Uterine smooth muscle cell (primary cell): ENCODE data around the gene KANSL3. TPM values are rescaled to one million over a fixed set of nuclear protein-coding genes. Genes with fewer than 3 reads are reported as not detected.

Experiments
- total RNA-seq: library from RNA; depleted of rRNA; stranded (reverse); fragments of >200 nt; gene quantifications from 2 replicates; pipeline ENCODE4 v1.2.3, GENCODE V29; 2014

The KANSL3 gene
- total RNA-seq = 47.0 and 47.5 TPM in 2 replicates

GRCh38 chr2:96638144-96639121 is at the start of gene KANSL3:
Gene KANSL3, minus strand, starts transcription at chr2:96638312. Its CDS starts 1,177 bp downstream, at chr2:96637135.

GRCh38 chr2:96642564-96643360 is 4.7 kb upstream of the KANSL3 start, which contains the start of gene FER1L5:
Gene FER1L5, plus strand, starts transcription at chr2:96642764. Its CDS starts 73 bp downstream, at chr2:96642837.

Other genes with a start within 250 kb of the KANSL3 start
- gene NEURL3, start 133.0 kb downstream of the KANSL3 start, total RNA-seq = 0.11 TPM in 1 of 2 replicates, not detected in the other
- gene ARID5A, start 101.6 kb downstream of the KANSL3 start, total RNA-seq = 11.0 and 11.8 TPM in 2 replicates
- gene FER1L5, start 4.5 kb upstream of the KANSL3 start, total RNA-seq = 1.5 and 1.6 TPM in 2 replicates
- 24.0 and 33.0 TPM in 2 replicates for gene LMAN2L, start 101.8 kb upstream of the KANSL3 start, total RNA-seq
- gene CNNM4, start 122.6 kb upstream of the KANSL3 start, total RNA-seq = 5.4 and 5.6 TPM in 2 replicates
- gene CNNM3, start 178.0 kb upstream of the KANSL3 start, total RNA-seq = 5.8 and 8.1 TPM in 2 replicates
- gene ANKRD23, start 205.7 kb upstream of the KANSL3 start, total RNA-seq = 2.0 and 2.4 TPM in 2 replicates
- 11.0 and 11.7 TPM in 2 replicates for gene ANKRD39, start 219.7 kb upstream of the KANSL3 start, total RNA-seq
- gene SEMA4C, start 231.8 kb upstream of the KANSL3 start, total RNA-seq = 24.3 and 27.5 TPM in 2 replicates